ENCODE measurements around the gene IQCE.

DNA sequence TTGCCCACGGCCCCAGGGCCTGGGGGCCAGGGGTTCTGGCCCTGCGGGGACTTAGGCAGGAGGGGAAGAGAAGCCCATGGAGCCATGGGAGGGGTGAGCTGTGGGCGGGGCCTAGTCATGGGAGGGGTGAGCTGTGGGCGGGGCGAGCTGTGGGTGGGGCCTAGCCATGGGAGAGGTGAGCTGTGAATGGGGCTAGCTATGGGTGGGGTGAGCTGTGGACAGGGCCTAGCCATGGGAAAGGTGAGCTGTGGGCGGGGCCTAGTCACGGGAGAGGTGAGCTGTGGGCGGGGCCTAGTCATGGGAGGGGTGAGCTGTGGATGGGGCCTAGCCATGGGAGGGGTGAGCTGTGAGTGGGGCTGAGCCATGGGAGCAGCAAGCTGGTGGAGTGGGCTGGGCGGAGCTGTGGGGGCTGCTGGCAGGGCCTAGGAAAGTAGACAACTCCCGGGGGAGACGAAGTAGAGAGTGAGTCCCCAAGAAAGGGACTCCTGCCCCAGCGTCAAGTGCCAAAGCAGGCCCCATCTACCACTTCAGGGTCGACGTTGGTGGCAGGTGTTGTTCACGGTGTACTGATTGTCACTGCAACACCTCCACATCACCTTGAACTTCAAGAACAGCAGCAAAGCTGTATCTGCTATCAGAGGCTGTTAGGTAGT, 53.8 kb downstream of the IQCE start:
- TF ChIP-seq POLR2A (IDR thresholded peaks at IDR 0.05) (no peak), EP300 (IDR thresholded peaks at IDR 0.05) (no peak), POLR2AphosphoS5 (IDR thresholded peaks at IDR 0.05) (no peak)
- TF ChIP-seq, protein P1, sequence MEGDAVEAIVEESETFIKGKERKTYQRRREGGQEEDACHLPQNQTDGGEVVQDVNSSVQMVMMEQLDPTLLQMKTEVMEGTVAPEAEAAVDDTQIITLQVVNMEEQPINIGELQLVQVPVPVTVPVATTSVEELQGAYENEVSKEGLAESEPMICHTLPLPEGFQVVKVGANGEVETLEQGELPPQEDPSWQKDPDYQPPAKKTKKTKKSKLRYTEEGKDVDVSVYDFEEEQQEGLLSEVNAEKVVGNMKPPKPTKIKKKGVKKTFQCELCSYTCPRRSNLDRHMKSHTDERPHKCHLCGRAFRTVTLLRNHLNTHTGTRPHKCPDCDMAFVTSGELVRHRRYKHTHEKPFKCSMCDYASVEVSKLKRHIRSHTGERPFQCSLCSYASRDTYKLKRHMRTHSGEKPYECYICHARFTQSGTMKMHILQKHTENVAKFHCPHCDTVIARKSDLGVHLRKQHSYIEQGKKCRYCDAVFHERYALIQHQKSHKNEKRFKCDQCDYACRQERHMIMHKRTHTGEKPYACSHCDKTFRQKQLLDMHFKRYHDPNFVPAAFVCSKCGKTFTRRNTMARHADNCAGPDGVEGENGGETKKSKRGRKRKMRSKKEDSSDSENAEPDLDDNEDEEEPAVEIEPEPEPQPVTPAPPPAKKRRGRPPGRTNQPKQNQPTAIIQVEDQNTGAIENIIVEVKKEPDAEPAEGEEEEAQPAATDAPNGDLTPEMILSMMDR (IDR thresholded peaks at IDR 0.05): no peak

Measured in upper lobe of left lung (tissue), 4 donors.